HCT116 (cell line): ENCODE measurements around the gene SERINC4. TPM values are rescaled to one million over a fixed set of nuclear protein-coding genes. Genes with fewer than 3 reads are reported as not detected.

Experiments
- ATAC-seq: fragments of 200-7000 bp; cut with Tn5 transposase; 2 replicates; pipeline ENCODE4 v1.9.1; 2020; ENCODE audit warnings: mild to moderate bottlenecking, moderate library complexity
- BruUV-seq: library from RNA; stranded (reverse); fragments of 400-500 nt; replicated peaks from 2 replicates; lab custom pipeline; 2021; lab: Mats Ljungman, UMichigan
- CTCF ChIA-PET: fragments of 300-600 bp; sonication (Branson Sonifier 250); formaldehyde crosslinking; loops from one replicate; lab custom pipeline; 2021; ENCODE audit warnings: antibody characterized with exemption; lab: Charles Lee
- POLR2A ChIA-PET: fragments of 300-600, 350-600 bp; sonication (Branson Sonifier 250); formaldehyde crosslinking; loops from one replicate; lab custom pipeline; 2021; ENCODE audit warnings: antibody characterized with exemption; lab: Charles Lee
- RAD21 ChIA-PET, 2 experiments: fragments of 300-600 bp; sonication (Branson Sonifier 250); formaldehyde crosslinking; loops; one replicate each; lab custom pipeline; 2023; ENCODE audit warnings: low total read pairs in 2 of 2; ENCODE audit not compliant: uncharacterized antibody in 2 of 2, unreplicated experiment in 2 of 2, low non-redundant PET in 1 of 2; lab: Charles Lee
- DNase-seq: peaks from one replicate; pipeline ENCODE4 v3.0.0-alpha.2; 2010; ENCODE audit warnings: low read depth, low spot score
- H2AFZ ChIP-seq: fragments of 200-600 bp; shearing (Covaris generic), sonication (generic); 2 replicates; pipeline ENCODE4 v1.6.1; 2017; ENCODE audit warnings: low read depth, mixed run types, mixed read lengths, antibody characterized with exemption, low read length; ENCODE audit not compliant: poor library complexity, severe bottlenecking
- H3K27ac ChIP-seq: 2 replicates; pipeline ENCODE4 v1.5.1; 2012; ENCODE audit warnings: low read depth, low read length
- H3K27me3 ChIP-seq: fragments of 200-600 bp; sonication (generic); 2 replicates; pipeline ENCODE4 v1.6.1; 2016; ENCODE audit warnings: mixed run types, low read length, mixed read lengths; ENCODE audit not compliant: insufficient read depth
- H3K36me3 ChIP-seq, 2 experiments: fragments of 200-500 bp in 1 of 2; fragments of 200-600 bp in 1 of 2; sonication (Bioruptor generic) in 1 of 2; sonication (generic) in 1 of 2; 2 replicates each; pipeline versions ENCODE4 v1.5.1 to v1.6.1; 2014 to 2016; ENCODE audit warnings: low read length in 2 of 2, inconsistent platforms in 1 of 2, mixed read lengths in 1 of 2, mixed run types in 1 of 2; ENCODE audit not compliant: insufficient read depth in 2 of 2, control insufficient read depth in 1 of 2
- H3K4me1 ChIP-seq, 2 experiments: fragments of 200-600 bp in 1 of 2; sonication (generic) in 1 of 2; 2 replicates each; pipeline versions ENCODE4 v1.5.1 to v1.6.1; 2012 to 2017; ENCODE audit warnings: low read length in 2 of 2, inconsistent platforms in 1 of 2, mild to moderate bottlenecking in 1 of 2, mixed read lengths in 1 of 2, mixed run types in 1 of 2, moderate library complexity in 1 of 2; ENCODE audit not compliant: insufficient read depth in 2 of 2, control insufficient read depth in 1 of 2
- H3K4me2 ChIP-seq: fragments of 200-600 bp; sonication (generic); 2 replicates; pipeline ENCODE4 v1.6.1; 2017; ENCODE audit warnings: mixed run types, low read length, mixed read lengths
- H3K4me3 ChIP-seq, 2 experiments: fragments of 200-600 bp in 1 of 2; sonication (generic) in 1 of 2; replicated peaks in 1 of 2; 2 replicates each; pipeline ENCODE4 v1.5.1; 2011 to 2016; ENCODE audit warnings: low read length in 2 of 2, control low read depth in 1 of 2, low read depth in 1 of 2, mild to moderate bottlenecking in 1 of 2, mixed read lengths in 1 of 2, mixed run types in 1 of 2
- H3K79me2 ChIP-seq: fragments of 200-600 bp; sonication (generic); 2 replicates; pipeline ENCODE4 v1.6.1; 2017; ENCODE audit warnings: mild to moderate bottlenecking, mixed run types, low read length, moderate library complexity, mixed read lengths; ENCODE audit not compliant: insufficient read depth
- H3K9ac ChIP-seq: fragments of 200-600 bp; sonication (generic); 2 replicates; pipeline ENCODE4 v1.6.1; 2016; ENCODE audit warnings: low read length, mixed read lengths
- H3K9me2 ChIP-seq: fragments of 200-600 bp; sonication (generic), shearing (Covaris generic); 2 replicates; pipeline ENCODE4 v1.6.1; 2017; ENCODE audit warnings: mixed run types, mild to moderate bottlenecking, moderate library complexity; ENCODE audit not compliant: insufficient read depth
- H3K9me3 ChIP-seq, 2 experiments: fragments of 200-500 bp in 1 of 2; fragments of 200-600 bp in 1 of 2; sonication (Bioruptor generic) in 1 of 2; sonication (generic) in 1 of 2; 2 replicates each; pipeline ENCODE4 v1.6.1; 2014 to 2017; ENCODE audit warnings: low read length in 2 of 2, mixed read lengths in 2 of 2, inconsistent platforms in 1 of 2, low read depth in 1 of 2, mild to moderate bottlenecking in 1 of 2, mixed run types in 1 of 2, moderate library complexity in 1 of 2; ENCODE audit not compliant: control insufficient read depth in 1 of 2, insufficient read depth in 1 of 2
- H4K20me1 ChIP-seq: fragments of 200-600 bp; sonication (generic), shearing (Covaris generic); 2 replicates; pipeline ENCODE4 v1.6.1; 2017; ENCODE audit warnings: mixed run types, mild to moderate bottlenecking, moderate library complexity; ENCODE audit not compliant: insufficient read depth
- CBX3 ChIP-seq: IDR thresholded peaks from 2 replicates; pipeline ENCODE4 v1.6.1; 2012; ENCODE audit warnings: low read depth
- CEBPB ChIP-seq: IDR thresholded peaks from 2 replicates; pipeline ENCODE4 v1.6.1; 2012; ENCODE audit warnings: low read depth
- EGR1 ChIP-seq: IDR thresholded peaks from 2 replicates; pipeline ENCODE4 v1.6.1; 2012; ENCODE audit warnings: low read depth
- EZH2 ChIP-seq: fragments of 200-600 bp; sonication (generic); IDR thresholded peaks from 2 replicates; pipeline ENCODE4 v1.6.1; 2017; ENCODE audit warnings: antibody characterized with exemption, mixed run types
- EZH2phosphoT487 ChIP-seq: fragments of 200-600 bp; IDR thresholded peaks from 2 replicates; pipeline ENCODE4 v1.6.1; 2018; ENCODE audit warnings: antibody characterized with exemption, borderline replicate concordance
- JUND ChIP-seq: IDR thresholded peaks from 2 replicates; pipeline ENCODE4 v1.6.1; 2012
- POLR2A ChIP-seq: IDR thresholded peaks from 2 replicates; pipeline ENCODE4 v1.7.0; 2011; ENCODE audit warnings: borderline replicate concordance; ENCODE audit not compliant: insufficient read depth, insufficient read length; ENCODE audit errors: extremely low read depth
- POLR2AphosphoS5 ChIP-seq: IDR thresholded peaks from 2 replicates; pipeline ENCODE4 v1.6.1; 2011; ENCODE audit warnings: mild to moderate bottlenecking, low read depth, low read length, moderate library complexity
- RAD21 ChIP-seq: IDR thresholded peaks from 2 replicates; pipeline ENCODE4 v1.6.1; 2012; ENCODE audit warnings: low read depth, mild to moderate bottlenecking
- SIN3A ChIP-seq: IDR thresholded peaks from 2 replicates; pipeline ENCODE4 v1.6.1; 2012; ENCODE audit warnings: low read depth
- SP1 ChIP-seq: IDR thresholded peaks from 2 replicates; pipeline ENCODE4 v1.6.1; 2012; ENCODE audit warnings: low read depth
- TCF7L2 ChIP-seq: IDR thresholded peaks from 2 replicates; pipeline ENCODE4 v1.7.0; 2011; ENCODE audit warnings: borderline replicate concordance, inconsistent platforms; ENCODE audit not compliant: insufficient read depth, insufficient read length; ENCODE audit errors: extremely low read depth
- YY1 ChIP-seq: IDR thresholded peaks from 2 replicates; pipeline ENCODE4 v1.6.1; 2011; ENCODE audit warnings: low read length, low read depth, moderate library complexity, mild to moderate bottlenecking; ENCODE audit not compliant: insufficient replicate concordance; ENCODE audit errors: extremely low read depth
- intact Hi-C: fragments of 100-400 bp; cut with micrococcal nuclease; formaldehyde crosslinking; loops from 2 replicates; pipeline ENCODE4 v1.10.0; 2022
- total RNA-seq: library from RNA; stranded (reverse); gene quantifications from one replicate; pipeline ENCODE4 v1.2.1, GENCODE V29; 2021; ENCODE audit not compliant: unreplicated experiment
- TF ChIP-seq, protein P1 (sequence below): IDR thresholded peaks from 2 replicates; pipeline ENCODE4 v1.6.1; 2012
- TF ChIP-seq, protein P2 (sequence below), 3 experiments: fragments of 200-600 bp in 1 of 3; sonication (generic) in 1 of 3; IDR thresholded peaks in 2 of 3; conservative IDR thresholded peaks in 1 of 3; 2 replicates each; pipeline ENCODE4 v1.5.1; 2012 to 2017; ENCODE audit warnings: low read depth in 2 of 3, low read length in 2 of 3, antibody characterized with exemption in 1 of 3, borderline replicate concordance in 1 of 3, control low read depth in 1 of 3, mild to moderate bottlenecking in 1 of 3, mixed read lengths in 1 of 3, mixed run types in 1 of 3, moderate library complexity in 1 of 3; ENCODE audit not compliant: insufficient read depth in 1 of 3
- TF ChIP-seq, protein P3 (sequence below): IDR thresholded peaks from 2 replicates; pipeline ENCODE4 v1.6.1; 2012; ENCODE audit warnings: low read depth

The SERINC4 gene
- total RNA-seq, 1 experiment from 2014 or later = 0.12 TPM

DNA sequence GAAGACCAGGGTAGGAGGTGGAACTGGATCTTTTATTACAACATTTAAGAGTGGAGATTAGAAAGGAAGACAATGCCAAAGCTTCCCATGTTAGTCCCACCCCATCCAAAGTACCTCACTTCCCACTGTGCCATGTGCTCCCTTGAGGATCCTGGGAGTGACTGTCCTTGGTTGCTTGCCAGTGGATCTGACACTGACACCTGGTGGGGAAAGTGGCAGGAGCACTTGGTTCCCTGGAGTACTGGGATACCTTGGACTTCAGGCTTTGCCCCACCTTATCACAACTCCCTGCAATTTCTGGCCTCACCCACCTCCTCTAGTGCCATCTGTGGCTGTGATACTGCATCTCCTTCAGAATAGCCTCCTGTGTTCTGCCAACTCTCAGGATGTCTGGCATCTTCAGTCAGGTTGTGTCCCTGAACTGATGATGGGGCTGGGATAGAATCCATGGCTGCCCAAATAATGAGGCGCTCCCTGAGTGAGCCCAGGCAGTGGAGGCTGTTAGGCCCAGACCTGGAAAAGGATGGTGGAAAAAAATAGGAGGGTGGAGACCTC, 24.5 kb downstream of the SERINC4 start:
- no peaks in the 10 kb centered on the region for H3K27me3 ChIP-seq
- H3K4me3 ChIP-seq = peak overlapping the region; percentile 90 to 98
- H3K9me2 ChIP-seq = no peaks in the 10 kb centered on the region
- ATAC-seq = peak; percentile 65
- intact Hi-C loops = loop anchor here (10.0 kb wide), 1 partner anchor 331 kb away; no protein-coding TSS in a partner anchor
- peak overlapping the region; percentile 69 for H3K27ac ChIP-seq
- peaks cover 29 to 32% of the 10 kb centered on the region in 2 experiments for H3K36me3 ChIP-seq
- peak overlapping the region; percentile 86 for H3K9ac ChIP-seq
- BruUV-seq = no TSS peak
- H4K20me1 ChIP-seq = no peaks in the 10 kb centered on the region
- H3K4me2 ChIP-seq = peak overlapping the region; percentile 99
- POLR2A ChIA-PET = interaction anchor here (0.6 to 2.0 kb wide), 6 partner anchors 10 to 521 kb away, joined by 3 to 8 read pairs (median 3); partner anchors contain the start of genes MFAP1 and SERF2
- H3K4me1 ChIP-seq = peaks cover 9 to 31% of the 10 kb centered on the region in 2 experiments
- no peak overlapping the region for H2AFZ ChIP-seq
- no peaks in the 10 kb centered on the region; the same call in 1 of the 2 replicates for H3K79me2 ChIP-seq
- DNase-seq = peak; percentile 85
- H3K9me3 ChIP-seq = no peaks in the 10 kb centered on the region
- TF ChIP-seq, protein P1, sequence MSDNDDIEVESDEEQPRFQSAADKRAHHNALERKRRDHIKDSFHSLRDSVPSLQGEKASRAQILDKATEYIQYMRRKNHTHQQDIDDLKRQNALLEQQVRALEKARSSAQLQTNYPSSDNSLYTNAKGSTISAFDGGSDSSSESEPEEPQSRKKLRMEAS = peak; percentile 99
- TF ChIP-seq, protein P2, sequence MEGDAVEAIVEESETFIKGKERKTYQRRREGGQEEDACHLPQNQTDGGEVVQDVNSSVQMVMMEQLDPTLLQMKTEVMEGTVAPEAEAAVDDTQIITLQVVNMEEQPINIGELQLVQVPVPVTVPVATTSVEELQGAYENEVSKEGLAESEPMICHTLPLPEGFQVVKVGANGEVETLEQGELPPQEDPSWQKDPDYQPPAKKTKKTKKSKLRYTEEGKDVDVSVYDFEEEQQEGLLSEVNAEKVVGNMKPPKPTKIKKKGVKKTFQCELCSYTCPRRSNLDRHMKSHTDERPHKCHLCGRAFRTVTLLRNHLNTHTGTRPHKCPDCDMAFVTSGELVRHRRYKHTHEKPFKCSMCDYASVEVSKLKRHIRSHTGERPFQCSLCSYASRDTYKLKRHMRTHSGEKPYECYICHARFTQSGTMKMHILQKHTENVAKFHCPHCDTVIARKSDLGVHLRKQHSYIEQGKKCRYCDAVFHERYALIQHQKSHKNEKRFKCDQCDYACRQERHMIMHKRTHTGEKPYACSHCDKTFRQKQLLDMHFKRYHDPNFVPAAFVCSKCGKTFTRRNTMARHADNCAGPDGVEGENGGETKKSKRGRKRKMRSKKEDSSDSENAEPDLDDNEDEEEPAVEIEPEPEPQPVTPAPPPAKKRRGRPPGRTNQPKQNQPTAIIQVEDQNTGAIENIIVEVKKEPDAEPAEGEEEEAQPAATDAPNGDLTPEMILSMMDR (IDR thresholded peaks at IDR 0.05 in 2 of 3, conservative IDR thresholded peaks at IDR 0.05 in 1 of 3; ENCODE audit: borderline replicate concordance in 1 of 3, insufficient read depth in 1 of 3, low read depth in 2 of 3, low read length in 2 of 3) = peak; percentile 66 to 78 (median 74)
- TF ChIP-seq EZH2 = no peak
- TF ChIP-seq, protein P3, sequence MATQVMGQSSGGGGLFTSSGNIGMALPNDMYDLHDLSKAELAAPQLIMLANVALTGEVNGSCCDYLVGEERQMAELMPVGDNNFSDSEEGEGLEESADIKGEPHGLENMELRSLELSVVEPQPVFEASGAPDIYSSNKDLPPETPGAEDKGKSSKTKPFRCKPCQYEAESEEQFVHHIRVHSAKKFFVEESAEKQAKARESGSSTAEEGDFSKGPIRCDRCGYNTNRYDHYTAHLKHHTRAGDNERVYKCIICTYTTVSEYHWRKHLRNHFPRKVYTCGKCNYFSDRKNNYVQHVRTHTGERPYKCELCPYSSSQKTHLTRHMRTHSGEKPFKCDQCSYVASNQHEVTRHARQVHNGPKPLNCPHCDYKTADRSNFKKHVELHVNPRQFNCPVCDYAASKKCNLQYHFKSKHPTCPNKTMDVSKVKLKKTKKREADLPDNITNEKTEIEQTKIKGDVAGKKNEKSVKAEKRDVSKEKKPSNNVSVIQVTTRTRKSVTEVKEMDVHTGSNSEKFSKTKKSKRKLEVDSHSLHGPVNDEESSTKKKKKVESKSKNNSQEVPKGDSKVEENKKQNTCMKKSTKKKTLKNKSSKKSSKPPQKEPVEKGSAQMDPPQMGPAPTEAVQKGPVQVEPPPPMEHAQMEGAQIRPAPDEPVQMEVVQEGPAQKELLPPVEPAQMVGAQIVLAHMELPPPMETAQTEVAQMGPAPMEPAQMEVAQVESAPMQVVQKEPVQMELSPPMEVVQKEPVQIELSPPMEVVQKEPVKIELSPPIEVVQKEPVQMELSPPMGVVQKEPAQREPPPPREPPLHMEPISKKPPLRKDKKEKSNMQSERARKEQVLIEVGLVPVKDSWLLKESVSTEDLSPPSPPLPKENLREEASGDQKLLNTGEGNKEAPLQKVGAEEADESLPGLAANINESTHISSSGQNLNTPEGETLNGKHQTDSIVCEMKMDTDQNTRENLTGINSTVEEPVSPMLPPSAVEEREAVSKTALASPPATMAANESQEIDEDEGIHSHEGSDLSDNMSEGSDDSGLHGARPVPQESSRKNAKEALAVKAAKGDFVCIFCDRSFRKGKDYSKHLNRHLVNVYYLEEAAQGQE = no peak
- TF ChIP-seq YY1 = no peak
- TF ChIP-seq EZH2phosphoT487 = no peak
- TF ChIP-seq EGR1 = no peak
- TF ChIP-seq POLR2AphosphoS5 = peak; percentile 68
- TF ChIP-seq SIN3A = peak; percentile 65; the same call in 1 of the 2 replicates
- TF ChIP-seq CEBPB = no peak
- no peak for TF ChIP-seq POLR2A
- no peak for TF ChIP-seq JUND
- TF ChIP-seq TCF7L2 = no peak
- peak; percentile 26; the same call in 1 of the 2 replicates for TF ChIP-seq SP1
- TF ChIP-seq RAD21 = peak; percentile 58
- peak; percentile 86 for TF ChIP-seq CBX3
- TF ChIP-seq, all 23 proteins: peak for 7
- ChIA-PET CTCF (interaction anchor here (1.0 to 2.3 kb wide), 3 partner anchors 21 to 30 kb away, joined by 3 to 5 read pairs (median 3); partner anchors contain the start of genes HYPK and PDIA3), RAD21 (no interaction called here)
